RWPE2 (cell line): ENCODE results near the gene TEX264.
"Not testable (repeated sequence)": the region's sequence is repeated elsewhere in the genome, so short reads cannot be mapped to it uniquely, and the experiment has no call there.

Experiments used
- ATAC-seq: fragments of 200-7000 bp; cut with Tn5 transposase; 3 replicates; pipeline ENCODE4 v1.9.1; 2021; ENCODE audit warnings: low read depth
- DNase-seq: peaks from one replicate; pipeline ENCODE4 v3.0.0-alpha.2; 2020; ENCODE audit warnings: low spot score
- H3K27ac ChIP-seq: fragments of 450-650 bp; 2 replicates; pipeline ENCODE4 v1.5.1; 2017; ENCODE audit warnings: mild to moderate bottlenecking; ENCODE audit not compliant: poor library complexity, severe bottlenecking
- H3K27me3 ChIP-seq: fragments of 250-450 bp; sonication (Bioruptor Pico); 2 replicates; pipeline ENCODE4 v1.5.1; 2021; ENCODE audit warnings: mild to moderate bottlenecking, moderate library complexity; ENCODE audit not compliant: insufficient read depth, poor library complexity, severe bottlenecking
- H3K36me3 ChIP-seq: fragments of 250-450 bp; sonication (Bioruptor Pico); 2 replicates; pipeline ENCODE4 v1.5.1; 2020; ENCODE audit warnings: low read depth, mild to moderate bottlenecking, moderate library complexity
- H3K4me1 ChIP-seq: fragments of 250-450 bp; sonication (Bioruptor Pico); 2 replicates; pipeline ENCODE4 v1.5.1; 2021; ENCODE audit warnings: mild to moderate bottlenecking, moderate library complexity; ENCODE audit not compliant: insufficient read depth, poor library complexity, severe bottlenecking
- H3K4me3 ChIP-seq: fragments of 250-450 bp; sonication (Bioruptor Pico); 2 replicates; pipeline ENCODE4 v1.5.1; 2021; ENCODE audit warnings: mild to moderate bottlenecking, moderate library complexity; ENCODE audit not compliant: severe bottlenecking
- H3K9me3 ChIP-seq: fragments of 250-450 bp; sonication (Bioruptor Pico); 2 replicates; pipeline ENCODE4 v1.5.1; 2021; ENCODE audit warnings: mild to moderate bottlenecking, moderate library complexity; ENCODE audit not compliant: severe bottlenecking
- TF ChIP-seq, protein P1 (sequence below): fragments of 450-650 bp; IDR thresholded peaks from one replicate; pipeline ENCODE4 v1.5.1; 2017; ENCODE audit warnings: mild to moderate bottlenecking, moderate library complexity; ENCODE audit not compliant: poor library complexity, severe bottlenecking

The TEX264 gene

DNA sequence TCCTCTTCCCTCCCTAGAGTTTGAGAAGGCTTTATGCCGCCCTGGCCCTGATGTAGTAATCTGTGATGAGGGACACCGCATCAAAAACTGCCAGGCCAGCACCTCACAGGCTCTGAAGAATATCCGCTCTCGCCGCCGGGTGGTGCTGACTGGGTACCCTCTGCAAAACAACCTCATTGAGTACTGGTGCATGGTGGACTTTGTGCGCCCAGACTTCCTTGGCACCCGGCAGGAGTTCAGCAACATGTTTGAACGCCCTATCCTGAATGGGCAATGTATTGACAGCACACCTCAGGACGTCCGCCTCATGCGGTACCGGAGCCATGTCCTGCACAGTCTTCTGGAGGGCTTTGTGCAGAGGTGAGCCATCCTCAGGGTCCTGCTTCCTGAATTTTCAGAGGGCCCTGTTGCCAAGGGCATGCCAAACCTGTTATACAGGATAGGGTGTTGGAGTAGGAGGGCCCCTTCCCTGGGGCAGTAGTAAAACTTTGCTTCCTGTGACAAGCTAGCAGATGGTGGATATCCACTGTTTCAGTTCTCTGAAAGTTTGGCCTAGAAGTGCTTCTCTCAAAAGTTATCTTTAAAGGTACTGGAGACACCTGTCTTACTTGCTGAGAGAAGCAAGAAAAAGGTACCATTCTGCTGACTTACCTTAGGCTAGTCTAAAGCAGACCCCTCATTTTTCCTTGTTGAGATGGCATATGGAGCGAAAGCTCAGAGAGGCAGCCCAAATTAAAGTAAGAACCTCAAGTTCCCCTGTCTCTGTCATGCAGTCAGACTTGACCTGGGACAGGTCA lies 33.7 kb upstream of the TEX264 start:
- no peak for DNase-seq
- peak; percentile 14; the same call in 1 of the 3 replicates for ATAC-seq
- TF ChIP-seq, protein P1, sequence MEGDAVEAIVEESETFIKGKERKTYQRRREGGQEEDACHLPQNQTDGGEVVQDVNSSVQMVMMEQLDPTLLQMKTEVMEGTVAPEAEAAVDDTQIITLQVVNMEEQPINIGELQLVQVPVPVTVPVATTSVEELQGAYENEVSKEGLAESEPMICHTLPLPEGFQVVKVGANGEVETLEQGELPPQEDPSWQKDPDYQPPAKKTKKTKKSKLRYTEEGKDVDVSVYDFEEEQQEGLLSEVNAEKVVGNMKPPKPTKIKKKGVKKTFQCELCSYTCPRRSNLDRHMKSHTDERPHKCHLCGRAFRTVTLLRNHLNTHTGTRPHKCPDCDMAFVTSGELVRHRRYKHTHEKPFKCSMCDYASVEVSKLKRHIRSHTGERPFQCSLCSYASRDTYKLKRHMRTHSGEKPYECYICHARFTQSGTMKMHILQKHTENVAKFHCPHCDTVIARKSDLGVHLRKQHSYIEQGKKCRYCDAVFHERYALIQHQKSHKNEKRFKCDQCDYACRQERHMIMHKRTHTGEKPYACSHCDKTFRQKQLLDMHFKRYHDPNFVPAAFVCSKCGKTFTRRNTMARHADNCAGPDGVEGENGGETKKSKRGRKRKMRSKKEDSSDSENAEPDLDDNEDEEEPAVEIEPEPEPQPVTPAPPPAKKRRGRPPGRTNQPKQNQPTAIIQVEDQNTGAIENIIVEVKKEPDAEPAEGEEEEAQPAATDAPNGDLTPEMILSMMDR, result no peak
- Histone ChIP-seq H3K9me3 (no peaks in the 10 kb centered on the region), H3K27me3 (no peaks in the 10 kb centered on the region), H3K36me3 (peaks cover 72% of the 10 kb centered on the region), H3K27ac (no peak overlapping the region), H3K4me1 (no peaks in the 10 kb centered on the region), H3K4me3 (no peak overlapping the region)

DNA sequence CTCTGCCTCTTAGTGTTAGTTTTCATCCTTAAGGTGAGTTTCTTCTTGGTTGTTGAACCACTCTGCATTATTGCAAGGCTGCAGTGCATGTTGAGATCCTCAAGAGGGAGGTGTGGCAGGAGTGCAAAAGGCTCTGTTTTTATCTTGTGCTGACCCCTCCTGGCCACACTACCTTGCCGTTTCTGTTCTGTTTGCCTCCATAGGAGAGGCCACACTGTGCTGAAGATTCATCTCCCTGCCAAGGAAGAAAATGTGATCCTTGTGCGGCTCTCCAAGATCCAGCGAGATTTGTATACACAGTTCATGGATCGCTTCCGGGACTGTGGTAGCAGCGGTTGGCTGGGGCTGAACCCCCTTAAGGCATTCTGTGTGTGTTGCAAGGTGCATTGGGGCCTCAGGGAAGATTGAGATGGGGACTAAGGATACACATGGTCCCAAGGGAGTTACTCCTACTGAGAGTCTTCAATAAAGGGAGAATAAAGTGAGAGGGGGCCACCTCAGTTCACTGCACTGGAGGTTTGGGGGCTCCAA lies 33.0 kb upstream of the TEX264 start:
- DNase-seq (no peak), ATAC-seq (peak; percentile 84; the same call in 2 of the 3 replicates)
- Histone ChIP-seq H3K9me3 (no peaks in the 10 kb centered on the region), H3K36me3 (peaks cover 73% of the 10 kb centered on the region), H3K4me1 (no peaks in the 10 kb centered on the region), H3K27me3 (no peaks in the 10 kb centered on the region), H3K4me3 (no peak overlapping the region), H3K27ac (no peak overlapping the region)
- TF ChIP-seq, protein P1, result peak; percentile 70

DNA sequence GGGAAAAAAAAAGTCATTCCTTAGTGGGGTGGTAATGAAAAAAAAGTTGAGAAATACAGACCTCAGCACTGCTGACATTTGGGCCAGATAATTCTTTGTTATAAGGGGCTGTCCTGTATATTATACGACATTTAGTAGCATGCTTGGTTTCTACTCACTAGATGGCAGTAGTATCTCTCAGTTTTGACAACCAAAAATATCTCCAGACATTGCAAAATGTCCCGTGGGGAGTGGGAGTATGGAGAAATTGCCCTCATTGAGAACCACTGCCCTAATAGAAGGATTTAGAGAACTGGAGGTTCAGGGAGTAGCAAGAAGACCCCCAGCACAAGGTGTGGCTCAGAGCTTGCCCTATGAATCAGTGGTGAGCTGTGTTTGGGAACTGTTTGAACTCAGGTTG lies 28.6 kb upstream of the TEX264 start:
- H3K9me3 ChIP-seq, result no peaks in the 10 kb centered on the region
- H3K4me1 ChIP-seq, result no peaks in the 10 kb centered on the region
- no peak overlapping the region for H3K4me3 ChIP-seq
- no peak overlapping the region for H3K27ac ChIP-seq
- TF ChIP-seq, protein P1, result peak; percentile 39
- DNase-seq (no peak), ATAC-seq (peak; percentile 17; the same call in 1 of the 3 replicates)
- H3K36me3 ChIP-seq, result peaks cover 80% of the 10 kb centered on the region
- no peaks in the 10 kb centered on the region for H3K27me3 ChIP-seq

DNA sequence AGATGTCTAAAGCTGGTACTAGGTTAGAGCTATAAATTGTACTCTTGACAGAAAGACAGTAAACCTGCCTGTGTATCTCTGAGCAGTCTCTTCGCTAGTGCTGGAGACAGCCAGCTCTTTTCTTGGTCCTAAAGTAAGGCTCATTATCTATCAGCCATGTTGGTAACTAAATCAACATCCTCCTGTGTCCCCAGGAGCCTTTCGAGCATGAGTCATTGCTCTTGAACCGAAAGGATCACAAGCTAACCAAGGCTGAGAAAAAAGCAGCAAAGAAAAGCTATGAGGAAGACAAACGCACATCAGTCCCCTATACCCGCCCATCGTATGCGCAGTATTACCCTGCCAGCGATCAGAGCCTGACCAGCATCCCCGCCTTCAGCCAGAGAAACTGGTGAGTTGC lies 25.0 kb upstream of the TEX264 start:
- H3K27ac ChIP-seq, result no peak overlapping the region

DNA sequence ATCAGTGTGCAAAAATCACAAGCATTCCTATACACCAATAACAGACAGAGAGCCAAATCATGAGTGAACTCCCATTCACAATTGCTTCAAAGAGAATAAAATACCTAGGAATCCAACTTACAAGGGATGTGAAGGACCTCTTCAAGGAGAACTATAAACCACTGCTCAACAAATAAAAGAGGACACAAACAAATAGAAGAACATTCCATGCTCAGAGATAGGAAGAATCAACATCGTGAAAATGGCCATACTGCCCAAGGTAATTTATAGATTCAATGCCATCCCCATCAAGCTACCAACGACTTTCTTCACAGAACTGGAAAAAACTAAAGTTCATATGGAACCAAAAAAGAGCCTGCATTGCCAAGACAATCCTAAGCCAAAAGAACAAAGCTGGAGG lies 18.9 kb upstream of the TEX264 start:
- H3K36me3 ChIP-seq, result peaks cover 30% of the 10 kb centered on the region
- not testable (repeated sequence) for H3K4me3 ChIP-seq, H3K9me3 ChIP-seq, ATAC-seq, H3K4me1 ChIP-seq, H3K27me3 ChIP-seq, H3K27ac ChIP-seq, DNase-seq

More for the DNA sequence above, 25.0 kb upstream of the TEX264 start:
- ATAC-seq (no peak), DNase-seq (no peak)
- H3K4me3 ChIP-seq, result no peak overlapping the region
- no peaks in the 10 kb centered on the region for H3K9me3 ChIP-seq
- peaks cover 68% of the 10 kb centered on the region for H3K36me3 ChIP-seq
- no peaks in the 10 kb centered on the region for H3K27me3 ChIP-seq
- TF ChIP-seq, protein P1, result no peak
- no peaks in the 10 kb centered on the region for H3K4me1 ChIP-seq

DNA sequence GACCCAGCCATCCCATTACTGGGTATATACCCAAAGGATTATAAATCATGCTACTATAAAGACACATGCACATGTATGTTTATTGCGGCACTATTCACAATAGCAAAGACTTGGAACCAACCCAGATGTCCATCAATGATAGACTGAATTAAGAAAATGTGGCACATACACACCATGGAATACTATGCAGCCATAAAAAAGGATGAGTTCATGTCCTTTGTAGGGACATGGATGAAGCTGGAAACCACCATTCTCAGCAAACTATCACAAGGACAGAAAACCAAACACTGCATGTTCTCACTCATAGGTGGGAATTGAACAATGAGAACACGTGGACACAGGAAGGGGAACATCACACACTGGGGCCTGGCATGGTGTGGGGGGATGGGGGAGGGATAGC lies 17.6 kb upstream of the TEX264 start:
- H3K4me1 ChIP-seq, DNase-seq, ATAC-seq, H3K9me3 ChIP-seq, H3K27me3 ChIP-seq, H3K4me3 ChIP-seq, H3K27ac ChIP-seq: not testable (repeated sequence)
- peaks cover 25% of the 10 kb centered on the region for H3K36me3 ChIP-seq
